Activated CD8-positive, alpha-beta T cell treated with anti-CD3 and anti-CD28 coated beads for 36 hours (primary cell): ENCODE results near the gene HMX1. TPM values are rescaled to one million over a fixed set of nuclear protein-coding genes. Genes with fewer than 3 reads are reported as not detected.

ENCODE experiments used
- ATAC-seq: fragments of 200-7000 bp; cut with Tn5 transposase; one replicate; pipeline ENCODE4 v1.10.0; 2021; ENCODE audit warnings: mild to moderate bottlenecking, moderate library complexity
- CTCF ChIA-PET: fragments of 350-600 bp; sonication (Branson Sonifier 250); formaldehyde crosslinking; loops from one replicate; lab custom pipeline; 2021; ENCODE audit warnings: antibody characterized with exemption; lab: Charles Lee
- POLR2A ChIA-PET: fragments of 350-600 bp; sonication (Branson Sonifier 250); formaldehyde crosslinking; loops from one replicate; lab custom pipeline; 2021; ENCODE audit warnings: antibody characterized with exemption; lab: Charles Lee
- DNase-seq: peaks from one replicate; pipeline ENCODE4 v3.0.0-alpha.2; 2020
- H3K27ac Mint-ChIP-seq: one replicate; pipeline ENCODE4 v1.8.0; 2021; ENCODE audit warnings: mild to moderate bottlenecking, mixed read lengths
- H3K27me3 Mint-ChIP-seq: one replicate; pipeline ENCODE4 v1.8.0; 2021; ENCODE audit warnings: mixed read lengths
- H3K36me3 Mint-ChIP-seq: one replicate; pipeline ENCODE4 v1.8.0; 2021; ENCODE audit warnings: low read depth, mixed read lengths
- H3K4me1 Mint-ChIP-seq: one replicate; pipeline ENCODE4 v1.8.0; 2021; ENCODE audit warnings: low read depth, mixed read lengths
- H3K4me3 Mint-ChIP-seq: one replicate; pipeline ENCODE4 v1.8.0; 2021; ENCODE audit warnings: mild to moderate bottlenecking, moderate library complexity, mixed read lengths
- H3K9me3 Mint-ChIP-seq: one replicate; pipeline ENCODE4 v1.8.0; 2021; ENCODE audit warnings: mixed read lengths
- CTCF ChIP-seq: fragments of 200-600 bp; IDR thresholded peaks from one replicate; pipeline ENCODE4 v1.8.0; 2022; ENCODE audit warnings: antibody characterized with exemption, mild to moderate bottlenecking
- intact Hi-C: fragments of 100-400 bp; cut with micrococcal nuclease; formaldehyde crosslinking; loops from one replicate; pipeline ENCODE4 v1.10.0; 2022
- total RNA-seq, 2 experiments: library from RNA; stranded (reverse); gene quantifications; one replicate each; pipeline ENCODE4 v1.2.3, GENCODE V29; 2021

HMX1 gene
- total RNA-seq, 2 experiments from 2014 or later, result not detected

GRCh38 chr4:8912506-8912905 is 40.9 kb upstream of the HMX1 start:
- H3K9me3 Mint-ChIP-seq, result no peaks in the 10 kb centered on the region
- no peaks in the 10 kb centered on the region for H3K27me3 Mint-ChIP-seq
- no peaks in the 10 kb centered on the region for H3K4me1 Mint-ChIP-seq
- H3K4me3 Mint-ChIP-seq, result no peak overlapping the region
- no peak for TF ChIP-seq CTCF
- POLR2A ChIA-PET, result no interaction called here
- no peak for ATAC-seq
- intact Hi-C loops, result loop anchor here (10.0 kb wide), 2 partner anchors 228 to 308 kb away; no protein-coding TSS in a partner anchor
- no peak for DNase-seq
- H3K27ac Mint-ChIP-seq, result no peak overlapping the region
- CTCF ChIA-PET, result no interaction called here
- H3K36me3 Mint-ChIP-seq, result no peaks in the 10 kb centered on the region

- no peak for TF ChIP-seq CTCF
- Mint-ChIP-seq H3K4me3 (no peak overlapping the region), H3K27ac (no peak overlapping the region), H3K4me1 (no peaks in the 10 kb centered on the region), H3K27me3 (no peaks in the 10 kb centered on the region), H3K36me3 (no peaks in the 10 kb centered on the region), H3K9me3 (no peaks in the 10 kb centered on the region)
- no peak for DNase-seq
- ChIA-PET POLR2A (no interaction called here), CTCF (no interaction called here)
- ATAC-seq, result no peak
- intact Hi-C loops, result loop anchor here (10.0 kb wide), 2 partner anchors 227 to 307 kb away; no protein-coding TSS in a partner anchor
These were observed 40.4 kb upstream of the HMX1 start for GRCh38 chr4:8912089-8912455.

GRCh38 chr4:8911316-8912088 is 39.9 kb upstream of the HMX1 start:
- no peak for TF ChIP-seq CTCF
- ATAC-seq, result no peak
- Mint-ChIP-seq H3K4me3 (no peak overlapping the region), H3K4me1 (no peaks in the 10 kb centered on the region), H3K27me3 (no peaks in the 10 kb centered on the region), H3K9me3 (no peaks in the 10 kb centered on the region), H3K36me3 (no peaks in the 10 kb centered on the region), H3K27ac (no peak overlapping the region)
- DNase-seq, result no peak
- CTCF ChIA-PET, result no interaction called here
- intact Hi-C loops, result loop anchor here (10.0 kb wide), 2 partner anchors 227 to 307 kb away; no protein-coding TSS in a partner anchor
- POLR2A ChIA-PET, result no interaction called here

GRCh38 chr4:8910822-8911315 is 39.2 kb upstream of the HMX1 start:
- Mint-ChIP-seq H3K36me3 (no peaks in the 10 kb centered on the region), H3K27ac (no peak overlapping the region), H3K4me3 (no peak overlapping the region), H3K27me3 (no peaks in the 10 kb centered on the region), H3K9me3 (no peaks in the 10 kb centered on the region), H3K4me1 (no peaks in the 10 kb centered on the region)
- TF ChIP-seq CTCF, result no peak
- ChIA-PET POLR2A (no interaction called here), CTCF (no interaction called here)
- ATAC-seq (no peak), DNase-seq (no peak)
- intact Hi-C loops, result loop anchor here (10.0 kb wide), 2 partner anchors 226 to 306 kb away; no protein-coding TSS in a partner anchor
